A673 (cell line): ENCODE measurements around the gene DLGAP1.

Source experiments
- CTCF ChIP-seq: fragments of 300-800, 200-600 bp; sonication (generic); conservative IDR thresholded peaks from 2 replicates; pipeline ENCODE4 v1.5.1; 2017; ENCODE audit warnings: low read depth, mild to moderate bottlenecking, antibody characterized with exemption, low read length, moderate library complexity, mixed read lengths
- EZH2 ChIP-seq: fragments of 200-600 bp; sonication (generic); IDR thresholded peaks from 2 replicates; pipeline ENCODE4 v1.6.1; 2017; ENCODE audit warnings: borderline replicate concordance, low read depth, mild to moderate bottlenecking, mixed read lengths, antibody characterized with exemption, low read length; ENCODE audit not compliant: poor library complexity, severe bottlenecking

- TF ChIP-seq CTCF, result 0 out of 2 replicates have a peak, but pooled peaks have one; percentile 0
- no peak for TF ChIP-seq EZH2
Observed at GRCh38 chr18:3666526-3667254, 788.4 kb downstream of the DLGAP1 start.
